Activated CD4-positive, alpha-beta T cell treated with anti-CD3 and anti-CD28 coated beads, Interleukin-2, Interleukin-4, amounts not matched to agents 100 ng/mL and 50 ng/mL, durations not matched to agents 16 hours and 8 hours (primary cell): ENCODE results near the gene BPIFB2.

ENCODE experiments used
- DNase-seq: peaks from one replicate; pipeline ENCODE4 v3.0.0-alpha.2; 2020; ENCODE audit warnings: low spot score

Gene BPIFB2

DNA sequence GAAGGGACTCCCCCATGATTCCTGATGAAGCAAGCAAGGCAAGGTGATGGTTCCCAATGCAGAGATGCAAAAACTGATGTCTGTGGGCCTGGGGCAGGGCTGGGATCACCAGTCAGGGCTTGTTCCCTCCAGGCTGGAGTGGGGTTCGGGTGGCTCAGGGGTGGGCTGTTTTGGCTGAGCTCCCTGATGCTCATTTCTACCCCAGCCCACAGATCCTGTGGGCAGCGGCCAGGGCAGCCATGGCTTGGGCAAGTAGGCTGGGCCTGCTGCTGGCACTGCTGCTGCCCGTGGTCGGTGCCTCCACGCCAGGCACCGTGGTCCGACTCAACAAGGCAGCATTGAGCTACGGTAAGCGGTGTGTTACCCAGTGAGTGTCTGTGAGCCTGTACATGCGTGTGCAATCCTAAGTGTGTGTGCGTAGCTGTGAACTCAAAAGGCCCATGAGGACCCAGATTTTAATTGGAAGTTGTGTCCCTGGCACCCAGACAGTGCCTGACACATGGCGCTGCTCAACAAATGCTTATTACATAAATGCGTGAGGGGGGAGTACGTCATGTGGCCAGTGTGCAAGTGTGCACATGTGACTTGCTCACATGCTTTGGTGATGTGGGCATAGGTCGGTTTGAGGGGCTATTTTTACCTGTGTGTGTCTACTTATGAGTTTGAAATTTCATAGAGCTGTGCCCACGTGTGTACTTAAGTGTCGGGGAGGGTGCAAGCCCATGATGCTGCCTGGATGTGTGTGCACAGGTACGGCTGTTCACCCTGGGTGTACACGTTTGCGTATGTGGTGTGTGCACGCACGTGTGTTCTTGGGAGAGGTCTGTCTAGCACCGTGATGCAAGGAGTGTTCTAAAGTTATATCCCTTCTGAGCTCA is 1.1 kb downstream of the BPIFB2 start:
- DNase-seq, result no peak

DNA sequence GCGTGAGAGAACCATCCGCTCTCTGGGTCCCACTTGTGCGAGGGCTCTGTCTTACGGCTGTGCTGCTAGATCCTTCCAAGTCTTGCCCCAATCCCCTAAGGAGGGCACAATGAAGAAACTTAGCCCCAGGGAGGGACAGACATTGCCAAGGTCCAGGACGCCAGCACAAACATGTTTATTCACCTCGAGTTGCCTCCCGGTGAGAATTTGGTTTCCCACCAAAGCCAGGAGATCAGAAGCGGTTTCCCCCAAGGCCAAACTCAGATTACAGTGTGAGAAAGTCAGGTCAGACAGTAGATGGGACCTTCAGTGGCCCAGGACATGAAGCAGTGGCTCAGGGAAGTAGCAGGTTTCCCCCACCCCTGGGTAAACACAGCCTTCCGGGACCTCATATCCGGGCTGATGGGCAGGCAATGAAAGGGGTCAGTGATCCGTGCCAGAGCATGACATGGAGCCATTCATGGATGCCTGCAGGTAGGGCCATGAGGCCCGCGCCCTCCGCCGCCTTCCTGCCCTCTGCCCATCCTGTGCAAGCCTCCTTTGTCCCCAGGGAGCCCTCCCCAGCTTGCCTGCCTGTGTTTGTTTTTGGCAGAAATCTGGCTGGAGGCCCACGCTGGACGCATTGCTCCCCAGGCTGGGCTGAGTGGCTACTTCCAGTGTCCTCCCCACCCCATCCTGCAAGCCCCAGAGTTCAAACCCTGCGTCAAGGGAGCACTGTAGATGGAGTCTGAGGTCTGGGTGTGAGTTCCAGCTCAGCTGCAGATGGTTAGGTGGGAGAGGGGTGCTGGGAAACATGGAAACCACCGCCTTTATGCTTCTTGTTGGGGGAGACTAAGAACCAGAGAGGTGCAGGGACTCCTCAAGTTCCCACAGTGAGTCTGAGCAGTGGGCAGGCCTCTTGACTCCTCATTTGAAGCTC is 2.0 kb downstream of the BPIFB2 start:
- no peak for DNase-seq

DNA sequence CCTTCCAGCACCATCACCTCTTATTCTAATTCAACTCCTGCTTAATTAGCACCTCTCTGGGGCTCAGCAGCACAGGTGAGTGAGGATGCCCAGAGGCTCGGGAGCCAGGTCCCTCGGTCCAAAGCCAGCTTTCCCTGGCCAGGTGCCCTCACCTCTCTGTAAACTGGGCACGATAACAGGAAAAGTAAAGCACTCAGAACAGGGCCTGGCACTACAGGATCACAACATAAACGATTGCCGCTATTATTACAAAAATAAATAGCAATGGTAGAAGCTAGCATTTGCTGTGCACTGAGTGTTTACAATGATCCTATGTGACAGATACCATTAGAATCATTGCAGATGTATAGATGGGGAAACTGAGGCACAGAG is 2.6 kb downstream of the BPIFB2 start:
- DNase-seq, result no peak

DNA sequence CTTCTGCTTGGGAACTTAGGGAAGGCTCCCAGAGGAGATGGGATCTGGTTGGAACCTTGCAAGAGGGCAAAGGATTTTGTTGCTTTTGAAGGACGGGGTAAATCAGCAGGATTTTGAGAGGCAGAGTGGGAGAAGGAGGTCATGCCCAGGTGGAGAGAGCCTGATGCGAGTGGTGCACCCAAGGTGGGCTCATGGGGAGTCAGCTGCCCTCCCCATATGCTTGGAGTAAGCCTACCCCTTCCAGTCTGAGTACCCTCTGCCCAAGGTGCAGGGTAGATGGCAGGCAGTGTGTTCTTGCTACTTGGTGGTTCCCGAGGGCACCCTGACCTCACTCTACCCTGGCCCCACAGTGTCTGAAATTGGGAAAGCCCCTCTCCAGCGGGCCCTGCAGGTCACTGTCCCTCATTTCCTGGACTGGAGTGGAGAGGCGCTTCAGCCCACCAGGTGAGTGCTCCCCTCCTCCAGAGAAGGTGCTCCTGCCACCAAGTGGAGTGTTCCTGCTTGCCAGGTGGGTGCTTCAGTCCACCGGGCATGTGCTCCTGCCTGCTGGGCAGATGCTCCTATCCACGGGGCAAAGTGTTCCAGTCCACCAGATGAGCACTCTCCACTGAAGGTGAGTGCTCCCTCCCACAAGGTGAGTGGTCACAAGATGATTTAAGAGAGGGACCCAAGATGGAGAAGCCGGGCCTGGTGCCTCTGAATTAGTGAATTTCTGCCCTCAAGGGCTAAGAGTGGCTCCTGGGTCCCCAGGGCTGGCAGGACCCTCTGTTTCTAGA is 3.4 kb downstream of the BPIFB2 start:
- no peak for DNase-seq

DNA sequence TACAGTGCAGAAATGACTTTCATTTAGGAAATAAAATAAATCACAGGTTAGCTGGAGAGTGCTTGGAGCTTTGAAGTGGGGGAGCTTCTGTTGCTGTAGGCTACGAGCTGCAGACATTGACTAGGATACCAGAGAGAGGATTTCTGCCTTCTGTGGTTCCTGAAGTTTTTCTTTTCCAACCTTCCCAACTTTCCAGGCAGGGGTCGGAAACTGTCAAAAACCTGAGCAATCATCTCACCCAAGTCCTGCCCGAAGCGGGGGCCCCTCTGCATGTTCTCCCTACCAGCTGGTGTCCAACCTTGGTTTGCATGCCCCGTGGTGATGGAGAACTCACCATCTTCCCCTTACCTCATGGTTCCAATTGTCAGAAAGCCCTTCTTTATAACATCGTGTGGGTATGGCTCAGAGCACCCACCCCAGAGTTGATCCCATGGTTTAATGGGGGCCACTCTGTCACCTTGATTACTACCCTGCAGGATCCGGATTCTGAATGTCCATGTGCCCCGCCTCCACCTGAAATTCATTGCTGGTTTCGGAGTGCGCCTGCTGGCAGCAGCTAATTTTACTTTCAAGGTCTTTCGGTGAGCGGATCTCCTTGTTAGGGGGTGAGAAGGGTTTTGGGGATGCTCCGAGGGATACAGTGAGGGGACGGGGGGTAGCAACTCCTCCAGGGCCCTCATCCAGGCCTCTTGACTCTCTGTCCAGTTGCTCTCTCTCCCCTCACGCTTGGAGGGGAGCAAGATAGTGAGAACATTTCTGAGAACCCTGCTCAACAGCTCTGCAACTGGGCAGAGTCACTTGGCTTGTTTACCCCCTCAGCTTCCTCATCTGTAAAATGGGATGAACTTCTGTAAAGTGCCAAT is 5.1 kb downstream of the BPIFB2 start:
- DNase-seq, result no peak

DNA sequence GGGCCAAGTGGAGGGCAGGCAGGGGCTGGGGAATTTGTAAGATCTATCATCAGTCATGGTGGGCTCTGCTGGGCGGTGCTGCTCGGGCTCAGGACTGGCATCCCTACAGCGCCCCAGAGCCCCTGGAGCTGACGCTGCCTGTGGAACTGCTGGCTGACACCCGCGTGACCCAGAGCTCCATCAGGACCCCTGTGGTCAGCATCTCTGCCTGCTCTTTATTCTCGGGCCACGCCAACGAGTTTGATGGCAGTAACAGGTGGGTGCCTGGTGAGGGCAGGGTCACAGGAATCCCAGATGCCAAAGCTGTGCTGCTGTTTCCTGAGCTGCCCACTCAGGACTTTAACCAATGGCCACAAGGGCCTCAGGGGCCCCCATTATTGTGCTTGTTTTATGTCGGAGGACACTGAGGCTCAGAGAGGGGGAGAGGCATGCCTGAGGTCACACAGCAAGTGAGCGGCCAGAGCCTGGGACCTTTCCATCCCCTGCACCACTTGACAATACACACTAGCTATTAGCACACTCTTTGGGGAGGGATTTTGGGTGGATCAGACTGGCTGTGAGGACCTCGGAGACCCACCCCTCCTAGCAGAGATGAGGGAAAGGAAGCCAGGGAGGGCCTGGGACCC is 6.3 kb downstream of the BPIFB2 start:
- DNase-seq, result no peak

DNA sequence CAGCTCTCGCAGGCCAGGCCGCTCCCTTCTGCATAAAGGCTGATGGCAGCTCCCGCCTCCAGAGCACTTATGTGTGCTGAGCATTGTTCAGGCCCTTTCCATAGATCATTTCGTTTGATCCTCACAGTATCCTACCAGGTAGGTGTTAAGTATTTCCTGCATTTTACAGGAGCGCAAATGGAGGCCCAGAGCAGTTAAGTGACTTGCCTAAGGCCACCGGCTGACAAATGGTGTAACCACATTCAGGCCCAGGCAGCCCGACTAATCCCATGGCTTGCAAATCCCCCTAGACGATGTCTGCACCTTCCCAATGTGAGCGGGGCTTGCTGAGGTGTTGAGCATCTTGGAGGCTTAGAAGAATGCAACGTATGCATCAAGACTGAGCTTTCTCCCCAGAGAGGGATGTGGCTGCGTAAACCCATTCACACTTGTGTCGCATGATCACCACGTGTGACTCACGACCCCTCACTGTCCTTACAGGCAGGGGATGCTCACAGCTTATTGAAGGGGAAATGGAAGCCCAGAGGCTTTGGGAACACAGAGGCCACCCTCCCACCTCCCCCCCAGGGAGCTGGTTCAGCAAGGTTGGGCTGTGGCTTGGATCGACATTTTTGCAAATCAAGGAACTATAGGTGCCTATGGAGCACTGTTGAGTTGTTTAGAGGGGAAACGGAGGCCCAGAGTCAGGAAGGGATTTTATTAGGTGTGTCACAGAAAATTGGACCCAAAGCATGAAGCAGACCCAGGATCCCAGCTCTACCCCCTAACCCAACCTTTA is 7.0 kb downstream of the BPIFB2 start:
- no peak for DNase-seq

DNA sequence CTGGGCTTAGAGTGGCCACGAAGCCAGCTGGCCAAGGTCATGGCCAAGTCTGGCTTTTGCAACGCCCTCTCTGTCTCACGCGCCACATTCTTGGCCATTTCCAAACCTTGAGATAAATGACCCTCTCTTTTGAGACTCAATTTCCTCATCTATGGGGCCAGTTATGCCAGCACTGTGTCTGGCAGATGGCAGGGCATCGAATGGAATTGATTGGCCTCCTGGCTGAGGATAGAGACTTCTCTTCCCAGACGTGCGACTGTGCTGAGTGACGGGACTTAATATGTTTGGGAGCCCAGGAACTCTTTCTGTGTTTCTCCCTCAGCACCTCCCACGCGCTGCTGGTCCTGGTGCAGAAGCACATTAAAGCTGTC is 7.6 kb downstream of the BPIFB2 start:
- DNase-seq, result no peak

DNA sequence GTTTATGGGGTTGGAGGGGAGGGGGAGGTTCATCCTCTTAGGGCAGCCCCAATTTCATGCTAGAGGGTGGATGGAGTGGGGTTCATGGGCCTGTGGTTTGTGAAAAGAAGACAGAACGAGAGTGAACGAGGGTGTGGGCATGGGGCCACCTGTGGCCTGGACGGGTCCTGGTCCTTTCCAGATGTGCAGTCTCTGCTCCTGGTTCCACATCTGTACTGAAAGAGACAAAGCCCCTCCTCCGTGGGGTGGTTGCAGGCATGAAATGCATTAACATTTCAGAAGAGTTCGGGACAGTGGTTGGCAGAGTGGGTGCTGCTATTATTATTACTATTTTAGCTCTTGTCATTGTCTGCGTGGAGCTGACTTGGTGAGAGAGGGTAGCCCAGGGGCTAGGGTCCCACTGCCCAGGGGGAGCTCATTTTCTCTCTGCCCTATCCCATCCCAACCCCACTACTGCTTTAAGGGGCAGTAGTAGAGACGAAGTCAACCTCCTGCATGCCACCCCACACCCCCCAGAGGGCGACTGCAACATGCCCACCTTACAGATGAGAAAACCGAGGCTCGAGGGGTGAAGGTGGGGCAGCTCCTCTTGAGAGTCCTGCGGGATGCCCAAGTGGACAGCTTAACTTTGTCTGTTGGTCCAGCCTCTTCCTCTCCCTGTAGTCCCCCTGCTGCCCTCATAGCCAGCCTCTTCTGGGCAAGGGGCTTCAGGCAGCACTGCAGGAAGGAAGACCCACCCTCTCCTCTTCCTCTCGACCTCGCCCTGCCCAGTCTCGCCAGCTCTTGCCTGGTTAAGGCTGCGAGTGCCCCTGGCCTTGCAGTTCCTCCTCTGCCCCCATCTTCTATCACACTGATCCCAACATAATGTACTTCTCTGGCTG is 8.4 kb downstream of the BPIFB2 start:
- DNase-seq, result no peak

DNA sequence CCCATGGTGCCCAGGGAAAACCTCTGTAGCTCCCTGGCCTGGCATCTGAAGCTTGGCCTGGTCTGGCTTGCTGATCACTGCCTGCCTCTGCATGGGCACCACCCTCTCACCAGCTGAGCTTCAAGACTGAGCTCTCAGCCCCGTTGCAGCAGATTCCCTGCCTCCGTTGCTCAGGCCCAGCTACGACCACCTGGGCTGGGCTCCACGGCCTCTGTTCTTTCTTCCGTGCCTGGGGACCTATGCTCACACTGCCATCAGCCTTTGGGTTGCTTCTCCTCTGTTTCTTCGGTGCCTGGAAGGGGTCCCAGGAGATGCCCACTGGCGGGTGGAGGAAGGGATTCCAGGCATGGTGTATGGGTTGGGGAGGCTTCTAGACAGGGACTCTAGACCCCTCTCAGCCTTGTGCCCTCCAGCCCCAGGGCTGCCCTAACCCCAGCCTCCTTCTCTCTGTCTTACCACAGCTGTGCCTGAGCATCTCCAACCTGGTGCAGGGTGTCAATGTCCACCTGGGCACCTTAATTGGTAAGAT is 9.1 kb downstream of the BPIFB2 start:
- DNase-seq, result no peak

DNA sequence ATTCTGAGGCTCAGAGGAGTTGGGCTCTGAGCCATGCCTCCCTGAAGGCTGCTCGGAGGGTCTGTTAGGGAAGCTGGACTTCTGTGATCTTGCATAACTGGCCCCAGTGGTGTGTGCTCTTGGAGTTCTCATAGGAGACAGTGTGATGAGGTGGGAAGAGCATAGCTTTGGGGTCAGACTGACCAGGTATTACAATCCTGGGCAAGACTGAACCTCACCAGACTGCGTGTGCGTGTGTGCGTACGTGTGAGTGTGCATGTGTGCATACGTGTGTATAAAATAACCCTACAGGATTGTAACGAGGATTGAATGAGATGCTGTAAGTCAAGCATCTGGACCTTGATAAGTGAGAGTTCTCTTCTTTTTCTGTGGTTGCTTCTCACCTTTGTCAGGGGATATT is 10.0 kb downstream of the BPIFB2 start:
- no peak for DNase-seq

DNA sequence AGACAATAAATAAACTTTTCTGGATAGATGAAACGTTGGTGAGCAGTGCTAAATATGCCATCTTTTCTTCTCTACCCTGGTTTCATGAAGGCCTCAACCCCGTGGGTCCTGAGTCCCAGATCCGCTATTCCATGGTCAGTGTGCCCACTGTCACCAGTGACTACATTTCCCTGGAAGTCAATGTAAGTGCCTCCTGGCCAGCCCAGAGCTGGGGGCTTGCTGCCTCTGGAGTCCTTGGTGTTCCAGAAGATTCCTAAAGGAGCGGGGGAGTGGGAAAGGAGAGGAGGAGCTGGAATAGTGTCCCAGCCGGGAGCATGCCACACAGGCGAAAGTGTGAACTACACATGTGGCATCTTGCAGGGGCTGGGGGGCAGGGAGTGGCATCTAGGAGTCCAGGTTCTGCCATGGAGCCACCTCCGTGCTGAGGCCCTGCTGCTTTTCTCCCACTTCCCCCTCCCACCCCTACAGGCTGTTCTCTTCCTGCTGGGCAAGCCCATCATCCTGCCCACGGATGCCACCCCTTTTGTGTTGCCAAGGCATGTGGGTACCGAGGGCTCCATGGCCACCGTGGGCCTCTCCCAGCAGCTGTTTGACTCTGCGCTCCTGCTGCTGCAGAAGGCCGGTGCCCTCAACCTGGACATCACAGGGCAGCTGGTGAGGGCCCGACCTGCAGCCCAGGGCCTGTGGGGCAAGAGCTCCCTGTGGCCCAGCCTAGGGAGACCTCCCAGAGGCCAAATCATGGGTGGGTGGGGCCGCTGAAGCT is 10.8 kb downstream of the BPIFB2 start:
- no peak for DNase-seq

DNA sequence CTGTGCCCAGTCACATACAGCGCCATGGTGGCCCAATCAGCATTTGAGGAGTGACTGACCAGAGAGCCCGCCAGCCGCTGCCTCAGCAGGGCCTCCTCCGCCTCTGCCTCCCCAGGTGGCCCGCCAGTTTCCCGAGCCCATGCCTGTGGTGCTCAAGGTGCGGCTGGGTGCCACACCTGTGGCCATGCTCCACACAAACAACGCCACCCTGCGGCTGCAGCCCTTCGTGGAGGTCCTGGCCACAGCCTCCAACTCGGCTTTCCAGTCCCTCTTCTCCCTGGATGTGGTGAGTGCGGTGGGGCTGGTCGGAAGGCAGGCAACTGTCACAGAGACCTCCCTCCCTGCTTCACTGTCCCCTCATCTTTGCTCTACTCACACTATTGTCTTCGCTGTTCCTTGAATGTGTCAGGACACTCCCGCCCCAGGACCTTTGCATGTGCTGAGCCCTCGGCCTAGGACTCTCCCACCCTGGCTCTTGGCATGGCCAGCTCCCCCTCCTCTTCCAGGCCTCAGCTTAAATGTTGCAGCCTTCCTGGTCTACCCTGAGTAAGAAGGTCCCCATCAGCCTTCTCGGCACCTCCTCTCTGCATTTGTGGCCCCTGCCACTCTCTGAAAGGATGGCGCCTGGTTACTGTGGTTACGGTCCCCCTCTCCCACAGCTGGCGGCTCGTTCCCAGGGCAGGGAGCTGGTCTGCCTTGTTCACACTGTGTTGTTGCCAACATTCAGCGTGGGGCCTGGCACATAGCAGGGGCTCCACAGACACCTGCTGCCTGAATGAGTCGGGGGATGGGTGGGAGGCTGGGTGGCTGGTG is 12.2 kb downstream of the BPIFB2 start:
- DNase-seq, result no peak

DNA sequence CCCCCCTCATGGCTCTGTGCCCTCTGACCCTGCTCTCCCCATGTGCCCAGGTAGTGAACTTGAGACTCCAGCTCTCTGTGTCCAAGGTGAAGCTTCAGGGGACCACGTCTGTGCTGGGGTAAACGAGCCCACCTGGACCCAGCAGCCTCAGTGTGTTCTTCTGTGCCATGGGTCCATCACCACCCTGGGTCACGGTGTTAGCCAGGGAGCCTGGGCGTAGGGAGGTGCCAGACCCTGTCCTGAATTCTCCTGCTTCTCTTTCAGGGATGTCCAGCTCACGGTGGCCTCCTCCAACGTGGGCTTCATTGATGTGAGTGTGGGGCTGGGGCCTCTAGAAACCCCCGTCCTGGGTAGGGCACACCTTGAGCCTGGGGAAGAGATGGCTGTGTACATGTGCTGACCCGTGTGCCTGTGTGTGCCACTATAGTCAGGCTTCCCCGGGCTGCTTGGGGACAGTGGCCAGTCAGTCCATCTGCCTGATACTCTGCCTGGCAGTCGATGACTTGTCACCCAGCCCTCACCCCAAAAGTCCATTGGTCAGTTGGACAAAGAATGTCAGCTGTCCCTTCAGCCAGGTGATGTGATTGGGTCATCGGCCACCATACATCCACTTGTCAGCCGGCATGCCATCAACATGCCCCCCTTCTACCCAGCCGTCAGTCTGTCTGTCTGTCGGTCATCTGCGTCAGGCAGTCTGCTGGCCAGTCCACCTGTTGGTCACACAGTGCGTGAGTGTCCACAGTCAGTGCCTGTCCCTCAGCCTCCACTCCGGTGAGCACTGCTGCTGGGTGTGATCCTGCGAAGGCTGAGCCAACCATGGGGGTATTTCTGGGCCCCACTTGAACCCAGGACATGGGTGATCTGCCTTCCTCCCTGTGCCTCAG is 13.0 kb downstream of the BPIFB2 start:
- no peak for DNase-seq

DNA sequence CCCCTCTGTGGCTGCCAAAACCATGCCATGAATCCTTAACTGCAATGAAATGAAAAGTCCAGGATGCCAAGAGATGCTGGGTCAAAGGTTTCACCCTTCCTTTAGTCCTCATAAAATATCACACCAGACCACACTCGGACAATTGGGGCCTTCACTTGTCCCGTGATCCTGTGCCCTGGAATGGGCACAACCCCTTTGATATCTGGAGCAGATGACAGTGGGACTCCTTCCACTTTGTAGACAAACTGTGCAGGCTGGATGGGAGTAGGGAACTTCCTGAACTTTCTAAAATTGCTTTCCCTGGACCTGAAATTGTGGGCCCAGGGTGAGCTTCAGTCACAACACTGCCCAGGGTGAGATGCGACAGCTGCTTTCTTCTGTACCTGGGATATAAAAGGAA is 14.4 kb downstream of the BPIFB2 start:
- DNase-seq, result no peak

DNA sequence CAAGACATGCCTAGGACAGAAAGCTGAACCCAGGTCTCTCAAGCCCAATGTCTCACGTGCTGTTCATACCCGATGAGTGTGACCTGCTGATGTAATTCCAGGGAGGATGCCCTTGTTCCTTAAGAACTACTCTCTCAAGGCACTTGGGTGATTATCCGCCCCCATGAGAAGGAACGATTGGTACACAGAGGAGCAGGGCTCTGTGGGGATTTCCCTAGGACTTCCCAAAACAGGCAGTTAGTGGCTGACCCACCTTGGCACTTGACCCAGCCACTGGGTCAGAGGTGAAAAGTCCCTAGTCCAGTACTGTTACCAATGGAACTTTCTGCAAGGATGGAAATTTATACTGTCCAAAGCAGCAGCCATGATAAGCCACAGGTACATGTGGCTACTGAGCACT is 14.8 kb downstream of the BPIFB2 start:
- no peak for DNase-seq
